Gastroesophageal sphincter (tissue), 3 donors: ENCODE results near the gene TMTC1.

Experiments
- POLR2A ChIP-seq, 2 donors: fragments of 450-650 bp; IDR thresholded peaks; one replicate each; pipeline ENCODE4 v1.6.1; 2017; ENCODE audit warnings: antibody characterized with exemption in 2 of 2, mild to moderate bottlenecking in 2 of 2, moderate library complexity in 1 of 2
- TF ChIP-seq, protein P1 (sequence below), 4 experiments: fragments of 200-600 bp in 2 of 4; fragments of 450-650 bp in 2 of 4; sonication (generic) in 1 of 4; IDR thresholded peaks; one replicate each; pipeline ENCODE4 v1.5.1; 2017 to 2019; ENCODE audit warnings: antibody characterized with exemption in 4 of 4, mild to moderate bottlenecking in 2 of 4, moderate library complexity in 2 of 4

- TF ChIP-seq, protein P1, sequence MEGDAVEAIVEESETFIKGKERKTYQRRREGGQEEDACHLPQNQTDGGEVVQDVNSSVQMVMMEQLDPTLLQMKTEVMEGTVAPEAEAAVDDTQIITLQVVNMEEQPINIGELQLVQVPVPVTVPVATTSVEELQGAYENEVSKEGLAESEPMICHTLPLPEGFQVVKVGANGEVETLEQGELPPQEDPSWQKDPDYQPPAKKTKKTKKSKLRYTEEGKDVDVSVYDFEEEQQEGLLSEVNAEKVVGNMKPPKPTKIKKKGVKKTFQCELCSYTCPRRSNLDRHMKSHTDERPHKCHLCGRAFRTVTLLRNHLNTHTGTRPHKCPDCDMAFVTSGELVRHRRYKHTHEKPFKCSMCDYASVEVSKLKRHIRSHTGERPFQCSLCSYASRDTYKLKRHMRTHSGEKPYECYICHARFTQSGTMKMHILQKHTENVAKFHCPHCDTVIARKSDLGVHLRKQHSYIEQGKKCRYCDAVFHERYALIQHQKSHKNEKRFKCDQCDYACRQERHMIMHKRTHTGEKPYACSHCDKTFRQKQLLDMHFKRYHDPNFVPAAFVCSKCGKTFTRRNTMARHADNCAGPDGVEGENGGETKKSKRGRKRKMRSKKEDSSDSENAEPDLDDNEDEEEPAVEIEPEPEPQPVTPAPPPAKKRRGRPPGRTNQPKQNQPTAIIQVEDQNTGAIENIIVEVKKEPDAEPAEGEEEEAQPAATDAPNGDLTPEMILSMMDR (IDR thresholded peaks at IDR 0.05), result no peak
- TF ChIP-seq POLR2A (IDR thresholded peaks at IDR 0.05), result no peak
Measured at GRCh38 chr12:29518407-29518806, 265.3 kb downstream of the TMTC1 start.
